ENCODE measurements around the gene AKT1. TPM values are rescaled to one million over a fixed set of nuclear protein-coding genes. Genes with fewer than 3 reads are reported as not detected.

AKT1 gene
- total RNA-seq, 1 donor from 2014 or later, result 151 TPM

Other genes starting within 250 kb of the AKT1 start
- 3.7 TPM for gene C14orf180, start 216.0 kb downstream of the AKT1 start, total RNA-seq
- 1.0 TPM for gene TMEM179, start 191.0 kb downstream of the AKT1 start, total RNA-seq
- gene INF2, start 106.1 kb downstream of the AKT1 start, total RNA-seq, result 14.6 TPM
- gene ADSS1, start 71.5 kb downstream of the AKT1 start, total RNA-seq, result 89.8 TPM
- 51.7 TPM for gene SIVA1, start 42.6 kb downstream of the AKT1 start, total RNA-seq
- gene ZBTB42, start 5.4 kb upstream of the AKT1 start, total RNA-seq, result 3.7 TPM
- 1.6 TPM for gene CEP170B, start 69.5 kb upstream of the AKT1 start, total RNA-seq
- 7.8 TPM for gene PLD4, start 129.1 kb upstream of the AKT1 start, total RNA-seq
- gene AHNAK2, start 182.6 kb upstream of the AKT1 start, total RNA-seq, result 11.5 TPM
- gene CLBA1, start 190.0 kb upstream of the AKT1 start, total RNA-seq, result 2.1 TPM
- gene CDCA4, start 225.3 kb upstream of the AKT1 start, total RNA-seq, result 15.1 TPM